ENCODE results near the gene SUGCT. TPM values are rescaled to one million over a fixed set of nuclear protein-coding genes. Genes with fewer than 3 reads are reported as not detected.

Gene SUGCT
- total RNA-seq, 1 experiment from 2014 or later = 5.4 TPM

- no peaks in the 10 kb centered on the region for H3K79me2 ChIP-seq (ENCODE audit: insufficient read depth, low read length)
- Mint-ChIP-seq H3K27ac (0 out of 7 replicates have a peak overlapping the region, but pooled peaks of 1 of the 3 experiments have one; percentile 34), H3K4me3 (no peak overlapping the region), H3K4me1 (peaks cover 13 to 22% of the 10 kb centered on the region in 2 experiments), H3K9me3 (no peaks in the 10 kb centered on the region), H3K27me3 (ENCODE audit: low read depth) (no peaks in the 10 kb centered on the region), H3K36me3 (ENCODE audit: insufficient read depth in 1 of 3, low read depth in 3 of 3) (peaks cover 0 to 10% (median 0%) of the 10 kb centered on the region in 3 experiments; a peak in 2 of 7 replicates)
- H3K14ac ChIP-seq (ENCODE audit: insufficient read depth, low read length) = no peak overlapping the region
- no peak overlapping the region for H2BK20ac ChIP-seq (ENCODE audit: low read depth, low read length, poor library complexity, severe bottlenecking)
- H2AFZ ChIP-seq (ENCODE audit: low read length) = no peak overlapping the region
- no peak overlapping the region for H2BK5ac ChIP-seq (ENCODE audit: insufficient read length, low read length)
- no peak overlapping the region for H3K56ac ChIP-seq (ENCODE audit: insufficient read length, low read depth, low read length)
- no peak overlapping the region for H2BK15ac ChIP-seq (ENCODE audit: low read depth, low read length)
- no peak for TF ChIP-seq CTCF (conservative IDR thresholded peaks at IDR 0.05)
- no peaks in the 10 kb centered on the region for H3K79me1 ChIP-seq (ENCODE audit: insufficient read depth, low read depth, low read length, poor library complexity, severe bottlenecking)
- no peak overlapping the region for H4K8ac ChIP-seq (replicated peaks; ENCODE audit: insufficient read length, low read depth, low read length)
- no peak overlapping the region for H3K4ac ChIP-seq (ENCODE audit: low read depth, low read length)
- H3K23me2 ChIP-seq (ENCODE audit: insufficient read length, low read depth, low read length, poor library complexity, severe bottlenecking) = no peaks in the 10 kb centered on the region
- H3K18ac ChIP-seq (ENCODE audit: insufficient read length, low read depth, low read length) = no peak overlapping the region
- H3K27me3 ChIP-seq (ENCODE audit: insufficient read depth, low read length) = no peaks in the 10 kb centered on the region
- no peak overlapping the region for H3T11ph ChIP-seq (ENCODE audit: low read length)
- DNase-seq = no peak
- no peak overlapping the region for H4K91ac ChIP-seq (ENCODE audit: insufficient read length, low read depth, low read length)
- no peak overlapping the region for H2BK12ac ChIP-seq (ENCODE audit: insufficient read length, low read depth, low read length)
- no peaks in the 10 kb centered on the region for H4K20me1 ChIP-seq (ENCODE audit: control insufficient read depth, insufficient read depth, insufficient read length)
- H2BK120ac ChIP-seq (ENCODE audit: low read depth, low read length, poor library complexity, severe bottlenecking) = no peak overlapping the region
- H3K9ac ChIP-seq (ENCODE audit: extremely low read depth, insufficient read length, low read length) = no peak overlapping the region
- H3K4me1 ChIP-seq (ENCODE audit: insufficient read depth, low read length) = no peaks in the 10 kb centered on the region; the same call in 1 of the 2 replicates
- no peak overlapping the region for H2AK5ac ChIP-seq (ENCODE audit: insufficient read length, low read length)
- WGBS (ENCODE audit: extremely low coverage, insufficient read length, low lambda C conversion rate) = no CpG with 5 or more reads among the region's 4 CpGs
- no peak overlapping the region for H3K27ac ChIP-seq (ENCODE audit: insufficient read length, low read depth, low read length)
- H3K9me3 ChIP-seq (ENCODE audit: control insufficient read depth, low read depth, low read length) = no peaks in the 10 kb centered on the region
- H4K5ac ChIP-seq (ENCODE audit: insufficient read length, low read depth, low read length) = no peak overlapping the region
- H3K4me2 ChIP-seq (ENCODE audit: insufficient read depth, insufficient read length, low read length) = no peak overlapping the region
- H3K23ac ChIP-seq (ENCODE audit: insufficient read length, low read depth, low read length) = no peak overlapping the region
Observed at GRCh38 chr7:40099837-40100236, 35.0 kb upstream of the SUGCT start.
